ENCODE data around the gene PDZD8.
"Not testable (repeated sequence)": the region's sequence is repeated elsewhere in the genome, so short reads cannot be mapped to it uniquely, and the experiment has no call there.

The PDZD8 gene

GRCh38 chr10:117255835-117256460 lies 119.3 kb downstream of the PDZD8 start:
- DNase-seq (ENCODE audit: low read depth in 3 of 3) = no peak

GRCh38 chr10:117254774-117255735 lies 120.2 kb downstream of the PDZD8 start:
- DNase-seq (ENCODE audit: low read depth in 3 of 3) = no peak

GRCh38 chr10:117254338-117254737 lies 120.9 kb downstream of the PDZD8 start:
- no peak for DNase-seq (ENCODE audit: low read depth in 3 of 3)

- DNase-seq (ENCODE audit: low read depth in 3 of 3) = no peak
Measured at GRCh38 chr10:117253908-117254307, 121.3 kb downstream of the PDZD8 start.

GRCh38 chr10:117250411-117250810 lies 124.8 kb downstream of the PDZD8 start:
- DNase-seq (ENCODE audit: low read depth in 3 of 3) = no peak

- DNase-seq (ENCODE audit: low read depth in 3 of 3) = no peak
Measured at GRCh38 chr10:117249493-117250093, 125.6 kb downstream of the PDZD8 start.

- DNase-seq (ENCODE audit: low read depth in 3 of 3) = no peak
Measured at GRCh38 chr10:117248750-117249465, 126.3 kb downstream of the PDZD8 start.

- DNase-seq (ENCODE audit: low read depth in 3 of 3) = no peak
Measured at GRCh38 chr10:117246997-117247671, 128.1 kb downstream of the PDZD8 start.

- no peak for DNase-seq (ENCODE audit: low read depth in 3 of 3)
Measured at GRCh38 chr10:117242463-117242832, 132.8 kb downstream of the PDZD8 start.

- DNase-seq (ENCODE audit: low read depth in 3 of 3) = no peak
Measured at GRCh38 chr10:117241541-117242462, 133.4 kb downstream of the PDZD8 start.

- no peak for DNase-seq (ENCODE audit: low read depth in 3 of 3)
Measured at GRCh38 chr10:117240621-117241529, 134.4 kb downstream of the PDZD8 start, which contains the start of gene SLC18A2. TSS of gene SLC18A2 (plus strand) at chr10:117241114. CDS start at chr10:117241694, 580 bp downstream.

GRCh38 chr10:117239721-117240620 lies 135.3 kb downstream of the PDZD8 start:
- DNase-seq (ENCODE audit: low read depth in 3 of 3) = no peak

GRCh38 chr10:117239051-117239450 lies 136.2 kb downstream of the PDZD8 start:
- DNase-seq (ENCODE audit: low read depth in 3 of 3) = no peak

- no peak for DNase-seq (ENCODE audit: low read depth in 3 of 3)
Measured at GRCh38 chr10:117237401-117237991, 137.7 kb downstream of the PDZD8 start.

- not testable (repeated sequence) for DNase-seq (ENCODE audit: low read depth in 3 of 3)
Measured at GRCh38 chr10:117230107-117230506, 145.1 kb downstream of the PDZD8 start.

GRCh38 chr10:117228210-117228609 lies 147.0 kb downstream of the PDZD8 start:
- no peak for DNase-seq (ENCODE audit: low read depth in 3 of 3)

Data from stimulated activated CD4-positive, alpha-beta T cell treated with anti-CD3 and anti-CD28 coated beads, TNF-alpha, amount 100 ng/mL, for 24 hours (primary cell).